Stimulated activated CD4-positive, alpha-beta T cell treated with anti-CD3 and anti-CD28 coated beads, Interleukin-1b, Interleukin-23, amount 100 ng/mL, for 1 hour (primary cell): ENCODE results near the gene CCR9.

Experiments used
- DNase-seq, 2 donors: peaks; one replicate each; pipeline ENCODE4 v3.0.0-alpha.2; 2020; ENCODE audit warnings: low read depth in 2 of 2

CCR9 gene

GRCh38 chr3:45873036-45873435 is 13.3 kb upstream of the CCR9 start:
- DNase-seq = no peak

DNA sequence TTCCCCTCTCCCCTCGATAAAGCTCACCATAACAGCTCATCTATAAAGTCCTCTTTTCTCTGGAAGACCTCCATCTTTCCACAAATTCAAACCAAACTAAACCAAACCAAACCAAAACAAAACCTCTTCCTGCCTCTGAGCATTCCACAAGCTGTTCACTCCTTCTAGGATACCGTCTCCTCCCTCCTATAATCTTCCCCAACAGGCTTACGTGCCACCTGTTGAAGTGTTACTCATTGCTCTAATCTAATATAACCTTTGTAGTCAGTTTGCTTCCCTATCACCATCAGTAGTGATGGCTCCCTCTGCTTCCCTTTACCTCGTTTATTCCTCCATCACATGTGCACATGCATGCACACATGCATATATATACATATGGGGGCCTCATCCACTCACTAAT is 12.7 kb upstream of the CCR9 start:
- DNase-seq = no peak

GRCh38 chr3:45874677-45875346 is 11.5 kb upstream of the CCR9 start:
- DNase-seq = no peak

DNA sequence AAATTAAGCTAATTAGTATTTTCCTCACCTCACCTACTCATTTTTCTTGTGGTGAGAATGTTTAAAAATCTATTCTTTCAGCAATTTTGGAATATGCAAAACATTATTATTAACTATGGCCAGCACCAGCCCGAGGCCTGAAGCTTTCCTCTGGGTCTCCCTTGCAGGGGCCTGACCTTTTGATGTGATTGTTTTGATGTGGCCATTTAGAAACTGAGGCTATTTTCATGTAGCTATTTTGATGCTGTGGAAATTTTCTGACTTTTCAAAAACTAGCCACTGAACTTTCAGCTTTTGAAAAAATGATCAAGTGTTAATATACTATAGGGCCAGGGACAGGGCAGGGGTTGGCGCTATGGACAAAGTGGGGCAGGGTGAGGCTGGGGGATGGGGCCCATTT is 8.2 kb upstream of the CCR9 start:
- no peak for DNase-seq

GRCh38 chr3:45880725-45881077 is 5.6 kb upstream of the CCR9 start:
- no peak for DNase-seq

DNA sequence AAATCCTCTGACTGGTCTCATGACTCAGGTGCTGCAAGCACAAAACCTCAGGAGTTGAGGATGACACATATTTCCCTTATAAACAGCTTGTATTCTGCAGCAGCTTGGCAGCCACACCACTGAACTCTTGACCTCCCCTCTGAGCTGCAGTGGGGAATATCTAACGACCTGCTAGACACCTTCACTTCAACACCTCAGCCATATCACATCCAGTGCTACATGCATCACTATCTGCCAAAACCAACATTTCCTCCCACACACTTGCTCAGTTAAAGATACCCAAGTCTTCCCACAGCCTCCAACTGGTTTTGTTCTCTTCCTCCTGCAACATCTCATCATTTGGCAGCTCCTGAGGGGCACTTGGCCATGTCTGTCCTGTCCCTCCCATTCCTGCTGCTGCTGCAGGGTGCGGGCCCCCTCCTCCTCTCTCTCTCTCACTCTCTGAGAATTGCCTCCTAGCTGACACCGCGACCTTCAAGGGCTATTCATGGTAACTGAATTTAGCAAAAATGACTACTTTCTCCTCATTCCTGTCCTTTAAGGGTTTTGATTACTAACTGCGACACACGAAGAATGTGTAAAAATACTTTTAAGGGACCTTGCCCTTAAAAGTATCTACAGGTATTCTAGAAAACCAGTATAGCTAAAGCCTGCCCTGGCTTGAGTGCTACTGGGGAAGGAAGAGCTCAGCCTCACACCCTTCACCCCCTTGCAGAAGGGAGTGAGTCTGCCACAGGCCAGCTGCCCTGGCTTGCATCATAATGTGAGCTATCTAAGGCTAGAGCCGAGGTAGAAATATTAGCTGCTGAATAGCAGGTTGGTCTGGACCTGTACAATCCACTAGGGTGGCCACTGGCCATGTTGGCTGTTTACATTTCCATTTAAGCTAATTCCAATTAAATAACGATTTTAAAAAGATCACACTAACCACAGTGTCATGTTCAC is 5.0 kb upstream of the CCR9 start:
- DNase-seq = peak in 1 of 2 donors; percentile 7

GRCh38 chr3:45884368-45885201 is 1.8 kb upstream of the CCR9 start:
- DNase-seq = no peak

DNA sequence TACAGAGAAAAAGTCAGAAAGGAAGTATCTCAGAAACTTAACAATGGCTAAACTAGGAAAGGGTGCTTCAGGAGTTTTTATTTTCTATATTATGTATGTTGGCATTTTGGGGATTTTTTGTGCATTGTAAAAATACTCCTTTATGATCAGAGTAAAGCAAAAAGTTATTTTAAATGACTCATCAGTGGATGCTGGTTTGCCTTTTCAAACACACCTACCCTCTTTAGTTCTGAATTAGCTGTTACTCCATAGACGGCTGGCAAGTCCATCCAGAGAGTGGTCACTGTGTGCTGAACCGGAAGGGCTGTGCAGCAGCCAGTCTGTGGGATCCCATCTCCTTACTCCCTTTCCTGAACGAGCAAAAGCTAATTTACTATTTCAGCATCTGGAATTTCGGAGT is 942 bp downstream of the CCR9 start:
- DNase-seq = no peak

- no peak for DNase-seq
These were observed 1.6 kb downstream of the CCR9 start for GRCh38 chr3:45887759-45888511.

DNA sequence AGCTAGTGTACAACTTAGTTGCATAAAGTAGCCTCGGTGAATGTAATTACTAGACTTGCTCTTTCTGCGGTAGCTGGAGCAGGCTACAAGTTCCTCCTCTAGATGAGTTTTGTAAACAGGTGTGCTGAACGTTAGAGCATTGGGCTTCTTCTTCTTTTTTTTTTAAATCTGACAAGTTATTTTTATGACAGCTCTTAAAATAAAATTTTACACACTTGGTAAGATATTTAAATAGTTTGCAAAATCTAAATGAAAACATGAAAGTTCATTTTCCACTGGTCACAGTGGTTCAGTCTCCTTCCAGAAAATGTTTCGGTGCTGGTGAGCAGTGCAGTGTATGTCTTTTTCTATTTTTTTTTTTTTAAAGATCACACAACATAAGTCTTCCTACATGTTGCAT is 3.0 kb downstream of the CCR9 start:
- no peak for DNase-seq

DNA sequence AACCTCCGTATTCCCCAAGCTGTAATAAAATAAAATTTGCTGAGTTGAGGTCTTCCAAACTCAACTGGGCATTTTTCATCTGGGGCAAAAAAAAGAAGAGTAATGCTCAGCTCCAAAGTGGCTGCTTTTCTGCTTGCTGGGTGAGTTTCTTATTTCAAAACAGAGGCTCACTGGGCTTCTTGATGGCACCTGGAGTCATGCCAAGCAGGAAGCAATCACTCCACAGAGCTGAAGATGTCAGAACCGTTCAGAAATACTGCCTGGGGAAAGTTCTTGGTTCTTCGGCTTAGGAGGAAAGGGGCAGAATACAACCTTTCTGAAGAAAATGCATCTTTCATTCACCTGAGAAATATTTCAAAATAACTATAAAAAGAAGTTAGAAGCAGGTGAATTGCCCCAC is 4.1 kb downstream of the CCR9 start:
- DNase-seq = no peak

GRCh38 chr3:45892161-45892560 is 5.8 kb downstream of the CCR9 start:
- no peak for DNase-seq

GRCh38 chr3:45894015-45894414 is 7.7 kb downstream of the CCR9 start:
- DNase-seq = no peak

DNA sequence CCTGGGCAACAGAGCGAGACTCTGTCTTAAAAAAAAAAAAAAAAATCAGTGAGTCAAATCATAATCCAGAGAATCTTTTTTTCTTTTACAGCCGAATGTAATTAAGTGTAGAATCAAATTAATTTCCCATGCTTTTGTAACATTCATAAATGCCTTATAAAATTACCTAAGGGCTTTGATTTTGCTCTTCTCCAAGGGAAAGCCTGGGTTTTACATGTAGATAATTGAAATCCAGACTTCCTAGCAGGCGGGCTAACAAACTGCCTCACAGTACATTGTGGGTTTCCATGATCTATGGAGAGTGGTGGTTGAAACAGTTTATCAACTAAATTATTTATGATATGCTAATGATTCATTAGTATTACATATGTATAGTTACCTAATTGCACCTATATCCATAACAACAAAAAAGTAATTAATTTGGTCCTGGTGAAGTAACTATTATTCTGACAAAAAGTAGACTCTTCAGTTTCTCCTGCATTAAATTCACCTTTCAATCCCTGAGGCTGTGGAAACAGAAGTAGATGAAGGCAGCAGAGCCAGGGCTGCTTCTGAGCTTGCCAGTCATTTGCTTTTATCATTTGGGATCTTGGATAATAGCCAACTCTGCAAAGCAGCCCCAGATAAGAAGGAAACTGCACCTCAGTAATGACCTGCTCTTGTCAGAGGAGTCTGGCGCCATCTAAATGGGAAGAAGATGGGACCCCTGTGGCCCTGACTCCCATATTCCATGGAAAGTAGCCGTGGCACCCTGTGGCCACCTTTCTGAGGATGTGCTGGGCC is 9.5 kb downstream of the CCR9 start:
- DNase-seq = no peak

- DNase-seq = no peak
These were observed 10.6 kb downstream of the CCR9 start for GRCh38 chr3:45896956-45897355.

DNA sequence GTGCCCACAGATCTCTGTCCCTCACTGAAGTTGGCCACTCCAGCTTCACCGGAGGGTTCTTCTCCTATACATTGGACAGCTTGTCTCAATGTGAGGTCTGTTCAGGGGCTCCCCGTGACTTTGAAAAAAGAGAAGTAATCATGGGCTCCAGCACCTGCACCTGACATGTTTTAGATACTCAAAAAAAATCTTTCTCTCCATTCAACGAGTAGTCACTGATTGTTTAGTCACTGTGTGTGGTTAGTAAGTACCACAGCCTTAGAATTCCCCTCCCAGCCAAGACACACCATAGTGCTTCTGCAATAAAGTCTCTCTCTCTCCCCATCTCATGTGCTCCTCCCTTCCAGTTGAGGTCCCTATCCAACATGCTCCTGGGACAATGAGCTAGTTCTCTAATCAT is 18.6 kb downstream of the CCR9 start:
- no peak for DNase-seq

- DNase-seq = no peak
These were observed 19.4 kb downstream of the CCR9 start for GRCh38 chr3:45905755-45906154.

GRCh38 chr3:45906681-45907407 is 20.5 kb downstream of the CCR9 start:
- no peak for DNase-seq

DNA sequence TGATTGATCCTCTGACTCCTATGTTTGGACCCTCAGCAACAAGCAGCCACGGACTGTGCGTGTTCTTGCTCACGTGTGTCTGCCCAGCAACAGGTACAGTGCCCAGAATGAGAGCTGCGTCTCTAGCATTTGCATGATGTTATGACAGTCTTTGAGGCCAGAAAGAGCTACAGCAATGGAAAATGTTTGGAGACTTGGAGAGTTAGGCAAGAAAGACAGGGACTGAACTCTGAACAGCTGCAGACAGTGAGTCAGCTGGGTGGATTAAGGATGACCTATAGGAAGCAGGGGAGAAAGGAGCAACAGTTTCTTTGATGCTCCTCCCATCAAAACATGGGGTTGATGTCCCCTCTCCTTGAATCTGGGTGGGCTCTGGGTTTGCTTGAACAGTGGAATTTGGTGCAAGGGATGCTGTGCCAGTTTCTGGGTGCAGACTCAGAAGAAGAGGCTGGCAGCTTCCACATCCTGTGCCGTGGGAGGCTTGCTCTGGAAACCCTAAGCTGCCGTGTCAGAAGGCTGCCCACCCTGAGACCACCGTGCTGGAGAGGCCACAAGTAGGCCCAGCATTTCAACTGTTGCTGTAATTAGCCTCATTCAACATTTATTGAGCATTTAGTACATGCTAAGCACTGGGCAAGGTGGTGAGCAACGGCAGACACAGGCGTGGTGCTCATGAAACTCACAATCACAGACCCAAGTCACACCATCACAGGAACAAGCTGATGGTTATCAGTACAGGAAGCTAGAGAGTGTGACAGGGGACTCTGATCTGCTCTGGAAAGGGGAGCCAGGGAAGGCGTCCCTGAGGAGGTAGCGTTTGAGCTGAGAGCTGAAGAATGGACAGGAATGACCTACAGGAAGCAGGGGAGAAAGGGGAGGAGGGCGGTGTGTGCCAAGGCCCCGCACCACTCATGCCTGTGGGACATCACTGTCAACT is 21.7 kb downstream of the CCR9 start:
- no peak for DNase-seq
